HAP-1 (cell line): ENCODE results near the gene SPINK2.

Source experiments
- DNase-seq, 2 experiments: peaks; one replicate each; pipeline ENCODE4 v3.0.0-alpha.2; 2016 to 2020; ENCODE audit warnings: low spot score in 2 of 2
- H3K27me3 ChIP-seq: fragments of 250-450 bp; sonication (Bioruptor Pico); 2 replicates; pipeline ENCODE4 v1.5.1; 2020; ENCODE audit warnings: low read depth, mild to moderate bottlenecking, moderate library complexity
- H3K36me3 ChIP-seq: fragments of 250-450 bp; sonication (Bioruptor Pico); replicated peaks from 2 replicates; pipeline ENCODE4 v1.5.1; 2020; ENCODE audit warnings: mild to moderate bottlenecking
- H3K4me1 ChIP-seq: fragments of 250-450 bp; sonication (Bioruptor Pico); 2 replicates; pipeline ENCODE4 v1.5.1; 2020; ENCODE audit warnings: mild to moderate bottlenecking
- H3K4me3 ChIP-seq: fragments of 250-450 bp; sonication (Bioruptor Pico); 2 replicates; pipeline ENCODE4 v1.5.1; 2020; ENCODE audit warnings: mild to moderate bottlenecking, moderate library complexity
- H3K9me3 ChIP-seq: fragments of 250-450 bp; sonication (Bioruptor Pico); 2 replicates; pipeline ENCODE4 v1.5.1; 2020; ENCODE audit warnings: mild to moderate bottlenecking, moderate library complexity
- in situ Hi-C: fragments of 300-500 bp; cut with MboI; formaldehyde crosslinking; loops from 3 replicates; pipeline ENCODE4 v1.14.3; 2020; ENCODE audit warnings: low sequenced_read_pairs, inconsistent platforms, mixed read lengths

The SPINK2 gene

DNA sequence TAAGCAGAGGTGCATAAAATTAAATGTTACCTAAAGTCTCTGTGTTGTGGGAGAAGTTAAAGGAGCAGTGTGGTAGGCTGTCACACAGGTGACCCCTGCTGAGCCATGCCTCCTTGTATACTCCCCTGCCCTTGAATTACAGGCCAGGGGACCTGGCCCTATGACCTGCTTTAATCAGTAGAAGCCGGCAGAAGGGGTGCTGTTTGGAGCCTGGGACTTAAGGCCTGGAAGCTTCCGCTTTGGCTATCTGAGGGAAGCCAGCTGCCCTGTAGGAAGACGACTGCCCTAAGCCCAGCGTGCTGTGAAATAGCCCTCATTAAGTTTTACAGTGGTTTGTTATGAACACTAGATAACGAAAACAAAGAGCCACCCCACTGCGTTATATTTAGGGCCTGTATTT is 34.1 kb downstream of the SPINK2 start:
- no peak overlapping the region for H3K4me3 ChIP-seq
- no peaks in the 10 kb centered on the region for H3K9me3 ChIP-seq
- DNase-seq, result no peak
- no peaks in the 10 kb centered on the region for H3K27me3 ChIP-seq
- no peaks in the 10 kb centered on the region for H3K36me3 ChIP-seq
- in situ Hi-C loops, result no loop called here
- H3K4me1 ChIP-seq, result no peaks in the 10 kb centered on the region

DNA sequence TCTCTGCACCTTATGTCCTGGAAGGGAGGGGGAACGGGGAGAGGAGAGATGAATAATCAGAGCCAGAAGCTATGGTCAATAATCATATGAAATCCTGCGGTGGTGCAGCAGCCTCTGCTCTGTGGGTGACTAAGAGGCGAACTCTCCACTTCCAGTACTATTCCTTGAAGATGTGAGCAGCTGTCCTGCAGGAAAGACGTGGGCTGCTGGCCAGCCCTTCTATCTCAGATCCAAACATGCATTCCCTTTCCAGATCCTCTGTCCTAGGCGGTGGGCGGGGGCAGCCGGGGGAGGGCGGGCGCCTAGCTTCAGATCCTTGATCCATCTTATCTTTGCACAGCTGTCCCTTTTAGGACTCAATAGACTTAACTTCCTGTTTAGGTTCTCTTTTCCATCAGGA is 34.5 kb downstream of the SPINK2 start:
- Histone ChIP-seq H3K4me3 (no peak overlapping the region), H3K27me3 (no peaks in the 10 kb centered on the region), H3K4me1 (no peaks in the 10 kb centered on the region), H3K9me3 (no peaks in the 10 kb centered on the region), H3K36me3 (no peaks in the 10 kb centered on the region)
- in situ Hi-C loops, result no loop called here
- DNase-seq, result no peak

DNA sequence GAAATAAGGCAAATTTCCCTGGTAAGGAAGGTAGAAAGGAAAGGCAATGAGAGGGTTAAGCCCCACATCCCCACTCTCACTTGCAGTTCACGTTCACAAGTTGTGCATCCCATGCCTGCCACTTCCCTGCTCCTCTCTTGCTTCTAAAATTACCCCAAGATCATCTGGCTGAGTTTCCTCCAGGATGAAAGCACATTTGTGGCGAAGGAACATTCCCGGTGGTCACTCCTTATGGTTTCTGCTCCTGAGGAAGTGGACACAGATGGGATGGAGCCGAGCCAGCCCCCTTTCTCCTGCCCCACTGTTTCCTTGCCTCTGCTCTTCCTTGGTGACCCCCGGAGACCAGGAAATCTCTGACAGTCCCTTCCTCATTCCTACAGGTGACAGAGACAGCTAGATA is 37.5 kb downstream of the SPINK2 start:
- Histone ChIP-seq H3K4me1 (no peaks in the 10 kb centered on the region), H3K27me3 (no peaks in the 10 kb centered on the region), H3K4me3 (no peak overlapping the region), H3K9me3 (no peaks in the 10 kb centered on the region), H3K36me3 (no peaks in the 10 kb centered on the region)
- in situ Hi-C loops, result no loop called here
- DNase-seq, result no peak

DNA sequence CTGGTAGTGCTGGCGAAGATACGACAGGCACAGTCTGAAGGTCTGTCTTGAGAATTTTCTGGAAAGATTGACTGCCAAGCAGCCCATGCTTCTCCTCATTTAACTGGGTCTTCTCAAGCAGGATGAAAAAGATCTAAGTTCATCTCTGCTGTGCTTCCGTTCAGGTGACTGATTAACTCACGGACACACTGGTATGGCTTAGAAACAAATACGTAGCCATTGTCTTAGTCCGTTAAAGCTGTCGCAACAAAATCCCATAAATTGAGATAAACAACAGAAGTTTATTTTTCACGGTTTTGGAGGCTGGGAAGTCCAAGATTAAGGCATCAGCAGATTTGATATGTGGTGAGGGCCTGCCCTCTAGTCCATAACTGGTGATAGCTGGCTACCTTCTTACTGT is 39.5 kb downstream of the SPINK2 start:
- H3K4me1 ChIP-seq, result no peaks in the 10 kb centered on the region
- no peaks in the 10 kb centered on the region for H3K27me3 ChIP-seq
- DNase-seq, result no peak
- in situ Hi-C loops, result no loop called here
- H3K9me3 ChIP-seq, result no peaks in the 10 kb centered on the region
- H3K4me3 ChIP-seq, result no peak overlapping the region
- H3K36me3 ChIP-seq, result no peaks in the 10 kb centered on the region

DNA sequence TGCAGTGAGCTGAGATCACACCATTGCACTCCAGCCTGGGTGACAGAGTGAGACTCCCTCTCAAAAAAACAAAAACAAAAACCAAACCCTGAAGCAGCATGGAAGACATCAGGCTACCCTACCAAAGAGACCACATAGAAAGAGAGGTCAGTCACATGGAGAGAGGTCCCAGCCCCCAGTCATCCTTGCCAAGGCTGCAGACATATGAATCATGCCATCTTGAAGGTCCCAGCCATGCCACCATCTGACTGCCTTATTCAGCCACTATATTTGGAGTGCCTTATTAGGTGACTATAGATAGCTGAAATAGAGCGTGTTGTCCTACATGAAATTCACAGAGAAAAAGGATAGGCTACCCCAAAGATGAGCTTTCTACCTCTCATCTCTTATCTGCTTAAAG is 48.2 kb downstream of the SPINK2 start:
- in situ Hi-C loops, result no loop called here
- no peaks in the 10 kb centered on the region for H3K4me1 ChIP-seq
- H3K9me3 ChIP-seq, result 0 out of 2 replicates have a peak, but pooled peaks cover 2% of the 10 kb centered on the region
- no peak for DNase-seq
- no peaks in the 10 kb centered on the region for H3K36me3 ChIP-seq
- no peaks in the 10 kb centered on the region for H3K27me3 ChIP-seq
- no peak overlapping the region for H3K4me3 ChIP-seq

DNA sequence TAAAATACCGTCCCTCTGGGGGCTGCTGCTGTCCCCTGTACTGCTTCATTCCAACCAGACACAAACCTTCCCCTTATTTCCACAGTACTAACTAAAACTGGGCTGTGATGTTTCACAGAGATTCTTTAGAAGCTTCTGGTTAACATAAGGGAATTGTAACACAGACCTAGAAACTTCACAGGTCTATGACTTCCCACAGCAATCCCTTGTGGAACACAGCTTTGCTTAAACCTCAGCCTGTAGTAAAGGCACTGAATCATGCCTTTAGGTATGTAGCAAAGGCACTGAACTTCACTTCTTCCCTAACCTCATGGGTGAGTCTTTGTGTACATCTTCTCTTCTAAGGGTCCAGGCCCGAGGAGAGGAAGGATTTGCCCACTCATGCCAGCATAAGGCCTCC is 49.4 kb downstream of the SPINK2 start:
- DNase-seq, result no peak
- no peaks in the 10 kb centered on the region for H3K27me3 ChIP-seq
- H3K9me3 ChIP-seq, result 0 out of 2 replicates have a peak, but pooled peaks cover 2% of the 10 kb centered on the region
- H3K4me3 ChIP-seq, result no peak overlapping the region
- H3K36me3 ChIP-seq, result no peaks in the 10 kb centered on the region
- no peaks in the 10 kb centered on the region for H3K4me1 ChIP-seq
- in situ Hi-C loops, result no loop called here

DNA sequence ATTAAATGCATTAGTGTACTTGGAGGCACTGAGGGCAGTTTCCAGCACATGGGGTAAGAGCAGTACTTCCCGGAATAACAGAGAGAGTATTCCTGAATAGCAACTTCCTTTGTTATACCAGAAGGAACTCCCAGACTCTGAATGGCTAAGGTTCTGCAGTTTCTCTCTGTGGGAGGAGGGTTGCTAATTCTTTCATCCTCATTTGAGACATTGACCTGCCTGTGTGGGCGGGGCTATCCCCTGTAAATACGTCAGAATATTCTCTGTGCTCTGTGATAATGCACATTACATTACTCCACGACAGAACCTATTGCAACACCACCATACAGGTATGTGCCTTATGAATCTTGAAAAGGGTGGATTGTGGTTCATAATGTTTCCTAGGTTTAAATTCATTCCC is 52.7 kb downstream of the SPINK2 start:
- Histone ChIP-seq H3K36me3 (no peaks in the 10 kb centered on the region), H3K4me1 (no peaks in the 10 kb centered on the region), H3K9me3 (0 out of 2 replicates have a peak, but pooled peaks cover 2% of the 10 kb centered on the region), H3K27me3 (no peaks in the 10 kb centered on the region), H3K4me3 (no peak overlapping the region)
- DNase-seq, result no peak
- in situ Hi-C loops, result no loop called here

DNA sequence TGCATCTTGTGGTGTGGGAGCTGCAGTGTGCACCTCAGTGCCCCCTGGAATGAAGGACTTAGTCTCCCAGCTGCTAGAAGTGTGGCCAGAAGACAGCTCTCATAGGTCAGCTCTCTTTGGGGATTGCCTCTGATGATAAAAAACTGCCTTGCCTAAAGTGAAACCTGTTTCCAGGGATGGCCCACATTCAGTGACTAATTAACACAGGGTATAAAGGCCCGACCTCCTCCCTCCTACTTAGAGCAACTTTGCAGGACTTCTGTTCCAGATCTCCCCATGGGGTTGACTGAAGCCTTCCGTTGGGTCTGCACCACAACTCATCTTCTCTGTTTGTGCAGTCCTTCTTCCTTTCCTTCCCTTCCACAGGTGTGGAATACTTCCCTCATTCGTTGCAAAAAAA is 53.2 kb downstream of the SPINK2 start:
- H3K9me3 ChIP-seq, result 0 out of 2 replicates have a peak, but pooled peaks cover 2% of the 10 kb centered on the region
- DNase-seq, result no peak
- no peak overlapping the region for H3K4me3 ChIP-seq
- in situ Hi-C loops, result no loop called here
- H3K36me3 ChIP-seq, result no peaks in the 10 kb centered on the region
- H3K27me3 ChIP-seq, result no peaks in the 10 kb centered on the region
- no peaks in the 10 kb centered on the region for H3K4me1 ChIP-seq

DNA sequence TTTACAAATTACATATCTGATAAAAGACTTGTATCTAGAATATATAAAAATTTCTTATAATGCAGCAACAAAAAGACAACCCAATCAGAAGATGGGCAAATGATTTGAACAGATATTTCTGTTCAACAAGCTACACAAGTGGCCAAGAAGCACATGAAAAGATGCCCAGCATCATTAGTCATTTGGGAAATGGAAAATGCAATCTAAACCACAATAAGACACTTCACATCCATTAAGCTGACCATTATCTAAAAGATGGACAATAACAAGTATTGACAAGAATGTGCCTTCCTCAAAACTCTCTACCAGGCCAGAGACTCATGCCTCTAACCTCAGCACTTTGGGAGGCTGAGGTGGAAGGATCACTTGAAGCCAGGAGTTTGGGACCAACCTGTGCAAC is 53.9 kb downstream of the SPINK2 start:
- H3K36me3 ChIP-seq, result no peaks in the 10 kb centered on the region
- no peak for DNase-seq
- H3K4me1 ChIP-seq, result no peaks in the 10 kb centered on the region
- in situ Hi-C loops, result no loop called here
- H3K4me3 ChIP-seq, result no peak overlapping the region
- H3K27me3 ChIP-seq, result no peaks in the 10 kb centered on the region
- 0 out of 2 replicates have a peak, but pooled peaks cover 2% of the 10 kb centered on the region for H3K9me3 ChIP-seq

DNA sequence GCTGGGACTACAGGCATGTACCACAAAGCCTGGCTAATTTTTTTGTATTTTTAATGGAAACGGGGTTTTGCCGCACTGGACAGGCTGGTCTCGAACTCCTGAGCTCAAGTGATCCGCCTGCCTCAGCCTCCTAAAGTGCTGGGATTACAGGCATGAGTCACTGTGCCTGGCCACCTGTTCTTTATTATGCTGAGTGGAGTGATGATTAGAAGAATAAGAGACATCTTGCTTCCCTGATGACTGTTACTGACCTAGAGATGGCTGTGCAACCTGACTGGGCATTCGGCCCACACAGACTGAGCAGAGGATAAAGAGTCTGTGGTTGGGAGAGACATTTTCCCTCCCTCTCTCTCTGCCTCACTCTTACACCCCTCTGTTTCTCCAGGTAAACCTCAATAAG is 56.7 kb downstream of the SPINK2 start:
- H3K27me3 ChIP-seq, result no peaks in the 10 kb centered on the region
- in situ Hi-C loops, result no loop called here
- no peak for DNase-seq
- no peaks in the 10 kb centered on the region for H3K4me1 ChIP-seq
- no peak overlapping the region for H3K4me3 ChIP-seq
- H3K9me3 ChIP-seq, result 0 out of 2 replicates have a peak, but pooled peaks cover 2% of the 10 kb centered on the region
- H3K36me3 ChIP-seq, result no peaks in the 10 kb centered on the region

DNA sequence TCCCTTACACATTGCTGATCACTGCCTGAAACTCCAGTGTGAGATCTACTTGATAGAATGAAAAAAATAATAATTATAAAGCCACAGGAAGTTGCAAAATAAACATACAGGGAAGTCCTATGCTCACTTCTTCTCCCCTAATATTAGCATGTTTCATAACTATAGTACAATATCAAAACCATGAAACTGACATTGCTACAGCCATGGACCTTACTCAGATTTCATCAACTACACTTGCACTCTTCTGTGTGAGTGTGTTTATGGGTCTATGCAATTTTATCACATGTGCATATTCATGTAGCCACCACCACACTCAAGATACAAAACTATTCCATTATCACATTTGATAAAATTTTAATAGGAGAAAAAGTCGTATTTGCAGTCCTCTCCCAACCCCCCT is 57.3 kb downstream of the SPINK2 start:
- in situ Hi-C loops, result no loop called here
- H3K4me1 ChIP-seq, result no peaks in the 10 kb centered on the region
- DNase-seq, result no peak
- H3K27me3 ChIP-seq, result no peaks in the 10 kb centered on the region
- H3K4me3 ChIP-seq, result no peak overlapping the region
- 0 out of 2 replicates have a peak, but pooled peaks cover 2% of the 10 kb centered on the region for H3K9me3 ChIP-seq
- no peaks in the 10 kb centered on the region for H3K36me3 ChIP-seq

DNA sequence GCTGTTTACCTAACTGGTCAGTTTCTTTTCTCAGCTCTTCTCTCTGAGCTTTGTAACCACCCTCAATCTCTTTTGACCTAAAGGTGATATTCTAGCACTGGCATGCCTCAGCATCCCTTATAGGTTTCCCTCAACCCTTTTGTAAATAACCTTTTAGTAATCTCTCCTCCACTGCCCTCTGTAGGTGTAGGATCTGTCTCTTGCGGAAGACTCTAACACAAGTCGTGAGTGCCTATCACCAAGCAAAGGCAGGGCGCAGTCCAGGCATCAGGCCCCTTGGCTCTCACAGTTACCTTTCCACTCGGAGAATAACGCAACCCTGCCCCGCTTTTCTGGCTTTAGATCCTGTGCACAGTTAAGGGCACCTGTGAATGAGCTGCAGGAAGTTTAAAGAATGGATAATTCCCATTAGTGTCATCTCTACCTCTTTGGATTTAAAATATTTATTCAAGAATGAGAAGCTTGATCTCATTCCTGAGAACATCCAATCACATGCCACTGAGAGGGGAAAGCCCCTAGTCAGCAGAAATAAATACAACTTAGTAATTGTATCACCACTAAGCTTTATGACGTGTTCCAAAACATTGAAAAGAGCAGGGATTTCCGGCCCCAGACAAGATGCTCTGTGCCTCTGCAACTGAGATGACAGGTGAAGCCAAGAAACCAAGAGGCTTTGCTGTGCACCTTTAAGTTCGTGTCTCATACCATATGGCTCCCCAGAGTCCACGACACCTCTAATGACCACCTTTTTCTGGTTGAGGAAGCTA is 58.8 kb downstream of the SPINK2 start:
- Histone ChIP-seq H3K9me3 (no peaks in the 10 kb centered on the region), H3K27me3 (no peaks in the 10 kb centered on the region), H3K4me3 (no peak overlapping the region), H3K4me1 (no peaks in the 10 kb centered on the region), H3K36me3 (no peaks in the 10 kb centered on the region)
- in situ Hi-C loops, result no loop called here
- no peak for DNase-seq

DNA sequence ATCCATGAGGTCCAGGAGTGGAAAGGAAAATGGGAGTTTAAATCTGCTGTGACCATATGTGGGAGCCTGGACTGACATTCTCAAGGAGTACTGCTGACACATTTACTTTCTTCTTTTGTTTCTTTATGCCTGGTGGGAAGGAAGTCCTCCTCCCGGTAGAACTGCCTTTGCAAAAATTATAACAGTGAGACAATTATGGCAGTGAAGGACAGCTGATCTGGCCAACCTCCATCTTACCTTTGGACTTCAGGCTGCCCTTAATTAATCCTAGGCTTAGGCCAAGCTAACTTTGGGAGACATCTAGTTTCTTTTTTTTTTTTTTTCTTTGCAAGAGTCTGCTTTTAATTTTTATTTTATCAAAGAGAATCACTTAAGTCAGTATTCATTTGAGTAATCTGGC is 61.3 kb downstream of the SPINK2 start:
- no peaks in the 10 kb centered on the region for H3K27me3 ChIP-seq
- H3K36me3 ChIP-seq, result no peaks in the 10 kb centered on the region
- H3K9me3 ChIP-seq, result no peaks in the 10 kb centered on the region
- in situ Hi-C loops, result no loop called here
- no peak overlapping the region for H3K4me3 ChIP-seq
- DNase-seq, result no peak
- H3K4me1 ChIP-seq, result no peaks in the 10 kb centered on the region
